Epithelial cell of prostate (primary cell): ENCODE measurements around the gene ATG4A.

Experiments
- DNase-seq: peaks from one replicate; pipeline ENCODE4 v3.0.0-alpha.2; 2011; ENCODE audit warnings: low read depth, low spot score
- H3K27ac ChIP-seq: fragments of 450-650 bp; 2 replicates; pipeline ENCODE4 v1.5.1; 2017; ENCODE audit warnings: mild to moderate bottlenecking

ATG4A gene

DNA sequence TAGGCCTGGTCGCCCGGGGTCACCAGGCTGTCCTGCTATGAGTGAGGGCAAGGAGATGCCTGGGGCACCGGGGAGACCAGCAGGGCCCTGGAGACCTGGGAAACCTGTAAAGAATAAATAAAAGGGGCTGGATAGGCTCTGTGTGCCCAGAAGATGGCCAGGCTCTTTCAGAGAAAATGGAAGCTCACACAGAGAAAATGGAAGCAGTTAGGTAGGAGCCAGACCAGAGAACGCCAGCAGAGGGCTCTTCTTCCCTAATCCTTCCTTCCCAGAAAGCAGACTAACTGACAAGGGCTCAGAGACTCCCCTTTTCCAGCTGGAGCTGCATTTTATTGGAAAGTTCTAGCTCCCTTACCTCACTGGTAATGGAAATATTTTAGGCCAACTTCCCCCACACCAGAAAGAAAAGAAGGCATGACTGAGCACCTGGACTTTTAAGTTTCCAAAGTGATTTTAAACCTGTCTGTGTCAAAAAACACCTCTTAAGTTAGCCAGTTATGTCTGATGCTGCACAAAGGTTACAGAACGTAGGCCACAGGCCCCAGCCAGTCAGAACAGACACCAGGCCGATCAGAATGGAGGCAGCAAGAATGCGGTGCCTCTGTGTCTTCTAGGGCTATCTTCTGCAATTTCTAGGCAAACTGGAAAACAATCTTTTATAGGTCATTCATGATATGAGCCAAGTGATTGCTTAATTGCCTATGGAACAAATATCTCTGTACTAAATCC lies 74.0 kb downstream of the ATG4A start:
- no peak for DNase-seq
- H3K27ac ChIP-seq, result no peak overlapping the region

GRCh38 chrX:108167211-108167872 lies 75.8 kb downstream of the ATG4A start:
- DNase-seq, result no peak
- H3K27ac ChIP-seq, result no peak overlapping the region

GRCh38 chrX:108168961-108169740 lies 77.6 kb downstream of the ATG4A start:
- DNase-seq, result no peak
- H3K27ac ChIP-seq, result no peak overlapping the region

GRCh38 chrX:108169768-108170167 lies 78.2 kb downstream of the ATG4A start:
- DNase-seq, result no peak
- no peak overlapping the region for H3K27ac ChIP-seq

DNA sequence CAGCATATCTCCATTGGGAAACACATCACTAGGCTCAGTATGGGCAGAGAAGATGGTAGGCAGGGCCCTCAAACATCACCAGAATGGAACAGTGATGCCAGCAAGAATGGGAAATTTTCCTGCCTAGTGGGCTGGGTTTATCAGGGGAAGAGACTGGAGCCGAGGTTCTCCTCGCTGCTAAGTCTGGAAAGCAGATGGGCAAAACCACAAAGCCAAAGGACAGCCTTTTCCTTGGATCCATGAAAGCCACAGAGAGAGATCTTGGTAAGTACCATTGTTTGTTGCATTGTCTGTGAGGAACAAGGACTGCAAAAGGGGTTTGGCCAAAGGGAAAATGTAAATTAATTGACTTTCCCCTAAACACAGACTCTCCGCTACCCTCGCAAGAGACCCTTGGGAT lies 80.1 kb downstream of the ATG4A start:
- no peak for DNase-seq
- no peak overlapping the region for H3K27ac ChIP-seq

- no peak overlapping the region for H3K27ac ChIP-seq
- DNase-seq, result no peak
These were observed 82.3 kb downstream of the ATG4A start for GRCh38 chrX:108173874-108174273.

DNA sequence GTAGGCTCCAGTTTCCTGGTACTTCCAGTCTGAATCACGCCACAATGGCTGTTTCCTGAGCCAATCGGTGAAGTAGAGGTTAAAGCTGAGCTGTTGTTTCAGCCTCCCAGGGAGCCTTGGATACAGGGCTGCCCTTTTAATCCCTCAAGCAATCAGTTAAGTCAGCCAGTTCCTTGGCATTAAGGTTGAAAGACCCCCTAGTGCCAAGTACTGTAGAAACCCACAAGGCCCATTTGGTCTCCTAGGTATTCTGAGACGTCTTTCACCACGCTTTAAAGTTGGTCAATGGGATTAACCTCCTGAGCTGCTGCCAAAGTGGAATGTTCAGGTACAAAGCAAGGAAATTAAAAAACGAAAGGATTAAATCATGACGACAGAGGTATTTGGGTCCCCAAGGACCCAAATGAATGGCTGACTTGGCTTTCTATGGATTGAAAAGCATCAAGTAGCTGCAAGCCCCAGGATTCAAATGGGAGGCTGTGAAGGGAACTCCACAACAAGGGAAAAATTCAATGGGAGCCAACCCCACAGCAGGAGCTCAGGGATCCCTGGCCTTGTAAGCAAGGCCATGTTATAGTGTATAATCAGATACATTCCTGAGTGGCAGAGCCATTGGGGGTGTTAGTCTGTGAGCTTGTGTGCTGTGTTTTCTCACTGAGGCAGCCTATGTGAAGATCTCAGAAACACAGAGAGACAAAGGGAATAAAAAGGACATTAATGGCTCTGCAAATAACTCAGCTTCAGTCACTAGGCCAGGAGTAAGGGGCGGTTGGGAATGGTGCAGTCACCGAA lies 86.0 kb downstream of the ATG4A start:
- no peak for DNase-seq
- H3K27ac ChIP-seq, result no peak overlapping the region

GRCh38 chrX:108178143-108178498 lies 86.5 kb downstream of the ATG4A start:
- DNase-seq, result no peak

DNA sequence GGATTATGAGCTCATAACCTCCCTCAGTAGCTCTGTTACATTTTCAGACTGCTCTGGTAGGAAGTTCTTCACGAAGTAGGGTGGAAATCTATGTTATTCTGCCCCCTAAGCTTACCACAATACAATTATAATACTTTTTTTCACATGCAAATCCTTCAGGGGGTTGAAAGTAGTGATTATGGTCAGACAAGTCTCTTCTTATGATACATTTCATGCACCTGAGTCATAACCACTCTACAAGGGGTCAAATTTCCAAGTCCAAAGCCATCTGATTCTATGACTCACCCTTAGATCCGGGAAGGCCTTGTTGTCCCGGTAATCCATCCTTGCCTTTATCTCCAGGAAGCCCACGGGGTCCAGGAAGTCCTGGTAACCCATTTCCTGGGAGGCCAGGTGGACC lies 95.2 kb downstream of the ATG4A start:
- peak; percentile 18 for DNase-seq
- H3K27ac ChIP-seq, result peak overlapping the region; percentile 31

More at GRCh38 chrX:108178143-108178498, 86.5 kb downstream of the ATG4A start:
- no peak overlapping the region for H3K27ac ChIP-seq

DNA sequence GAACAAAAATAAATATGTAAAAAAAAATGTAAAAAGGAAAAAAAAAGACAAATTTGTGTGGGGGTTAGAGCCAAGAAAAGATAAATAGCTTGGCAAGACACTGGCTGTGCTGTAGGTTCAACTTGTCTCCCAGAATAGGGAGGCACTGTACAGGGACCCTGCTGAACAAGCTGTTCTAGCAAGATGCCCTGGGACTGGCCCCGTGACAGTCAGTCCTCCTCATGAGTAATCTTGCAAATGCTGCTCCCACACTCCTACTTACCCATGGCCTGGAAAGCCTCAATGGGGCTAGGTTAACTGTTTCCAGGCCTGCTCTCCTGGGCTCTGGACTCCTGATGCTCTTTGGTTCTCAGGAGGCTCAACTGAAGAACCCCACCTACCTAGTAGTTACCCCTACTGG lies 106.8 kb downstream of the ATG4A start:
- no peak overlapping the region for H3K27ac ChIP-seq
- DNase-seq, result no peak

GRCh38 chrX:108199041-108199440 lies 107.5 kb downstream of the ATG4A start:
- no peak overlapping the region for H3K27ac ChIP-seq
- DNase-seq, result no peak

DNA sequence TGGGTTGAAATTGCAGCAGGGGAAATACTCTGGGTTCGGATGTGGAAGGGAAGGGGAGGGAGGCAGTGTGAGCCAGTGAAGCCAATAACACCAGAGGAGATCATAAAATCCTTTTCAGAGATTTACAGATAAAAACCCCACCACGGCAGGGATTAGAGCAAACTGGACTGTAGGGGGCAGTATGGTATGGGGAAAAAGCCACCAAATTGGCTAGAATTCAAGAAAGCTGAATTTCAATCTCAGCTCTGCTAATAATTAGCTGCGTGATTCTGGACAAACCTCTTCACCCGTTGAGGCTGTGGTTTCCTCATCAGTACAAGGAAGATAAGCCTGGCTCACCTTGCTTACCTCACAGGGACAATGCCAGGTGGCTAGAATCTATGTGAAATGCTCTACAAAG lies 108.1 kb downstream of the ATG4A start:
- H3K27ac ChIP-seq, result no peak overlapping the region
- DNase-seq, result no peak

DNA sequence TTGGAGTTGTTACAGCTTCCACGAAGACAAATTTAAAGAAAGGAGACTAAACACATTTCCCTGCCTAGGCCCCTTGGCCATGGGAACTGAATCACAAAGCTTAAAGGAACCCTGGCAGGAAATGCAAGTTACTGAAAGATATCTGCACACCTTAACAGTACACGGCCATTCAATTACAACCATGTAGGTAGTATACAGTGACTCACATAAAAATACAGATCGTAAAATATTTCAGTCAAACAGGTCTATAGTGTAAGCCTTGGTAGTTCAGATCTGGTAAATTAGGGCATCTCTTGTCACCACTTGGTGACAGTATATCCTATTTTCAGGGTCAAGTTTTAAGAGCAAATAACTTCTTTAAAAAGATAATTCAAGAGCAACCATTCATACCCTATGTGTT lies 112.0 kb downstream of the ATG4A start:
- no peak overlapping the region for H3K27ac ChIP-seq
- DNase-seq, result no peak
